HepG2 (cell line): ENCODE data around the gene DUSP12.
"Not testable (repeated sequence)": the region's sequence is repeated elsewhere in the genome, so short reads cannot be mapped to it uniquely, and the experiment has no call there.

ENCODE experiments used
- CREB1 ChIP-seq, 2 experiments: fragments of 450-650 bp in 1 of 2; IDR thresholded peaks; 2 replicates each; pipeline ENCODE4 v1.6.1; 2016 to 2017; ENCODE audit warnings: control low read depth in 1 of 2, mild to moderate bottlenecking in 1 of 2, missing compliant biosample characterization in 1 of 2, missing genetic modification characterization in 1 of 2
- E2F1 ChIP-seq: sonication (generic); formaldehyde crosslinking; IDR thresholded peaks from 2 replicates; pipeline ENCODE4 v1.5.0; 2020; ENCODE audit warnings: missing genetic modification reagents
- ELF1 ChIP-seq: sonication (generic); formaldehyde crosslinking; IDR thresholded peaks from 2 replicates; pipeline ENCODE4 v1.4.0; 2020; ENCODE audit warnings: missing genetic modification reagents
- ELK4 ChIP-seq: sonication (generic); formaldehyde crosslinking; IDR thresholded peaks from 2 replicates; pipeline ENCODE4 v1.9.0; 2021; ENCODE audit warnings: missing genetic modification reagents, borderline replicate concordance
- HCFC1 ChIP-seq: fragments of 150-350 bp; IDR thresholded peaks from 2 replicates; pipeline ENCODE4 v1.6.1; 2014; ENCODE audit warnings: low read depth, low read length
- ZNF44 ChIP-seq: sonication (generic); formaldehyde crosslinking; IDR thresholded peaks from 2 replicates; pipeline ENCODE4 v1.5.1; 2020; ENCODE audit warnings: mild to moderate bottlenecking, missing genetic modification reagents

DNA sequence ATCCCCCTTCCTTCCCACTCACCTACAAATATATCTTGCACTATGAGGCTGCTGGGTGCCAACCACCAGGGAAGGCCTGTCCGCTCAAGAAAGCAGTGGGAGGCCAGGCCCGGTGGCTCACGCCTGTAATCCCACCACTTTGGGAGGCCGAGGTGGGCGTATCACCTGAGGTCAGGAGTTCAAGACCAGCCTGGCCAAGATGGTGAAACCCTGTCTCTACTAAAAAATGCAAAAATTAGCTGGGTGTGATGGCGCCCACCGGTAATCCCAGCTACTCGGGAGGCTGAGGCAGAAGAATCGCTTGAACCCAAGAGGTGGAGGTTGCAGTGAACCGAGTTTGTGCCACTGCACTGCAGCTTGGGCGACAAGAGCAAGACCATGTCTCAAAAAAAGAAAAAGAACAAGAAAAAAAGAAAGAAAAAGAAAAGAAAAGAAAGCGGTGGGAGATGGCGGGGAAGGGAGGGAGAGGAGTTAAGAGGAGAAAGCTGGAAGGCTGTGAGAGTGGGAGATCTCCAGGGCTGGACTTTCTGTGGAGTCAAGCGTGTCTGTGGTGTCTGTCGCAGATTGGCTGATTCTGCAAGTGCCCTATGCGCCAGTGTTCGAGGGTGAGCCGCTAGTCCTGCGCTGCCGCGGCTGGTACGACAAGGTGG lies 24.2 kb upstream of the DUSP12 start:
- not testable (repeated sequence) for TF ChIP-seq HCFC1; ELK4 (CRISPR knock-in tag); ELF1; CREB1 (IDR thresholded peaks at IDR 0.05); CREB1 (CRISPR knock-in tag; IDR thresholded peaks at IDR 0.05); E2F1 (CRISPR knock-in tag); ZNF44 (CRISPR knock-in tag)
